HG03066 (cell line): ENCODE measurements around the gene SLC6A2.
"Not testable (repeated sequence)": the region's sequence is repeated elsewhere in the genome, so short reads cannot be mapped to it uniquely, and the experiment has no call there.

ENCODE experiments used
- ATAC-seq: cut with Tn5 transposase; IDR thresholded peaks from one replicate; pipeline ENCODE4 v1.9.1; 2021; ENCODE audit warnings: low read depth; ENCODE audit not compliant: unreplicated experiment

SLC6A2 gene

GRCh38 chr16:55655897-55656681 is at the start of gene SLC6A2:
Gene SLC6A2 (plus strand): TSS chr16:55655988. CDS start chr16:55656695, 707 bp downstream.
- ATAC-seq: no peak

GRCh38 chr16:55613613-55614335 is 42.0 kb upstream of the SLC6A2 start:
- no peak for ATAC-seq

GRCh38 chr16:55615071-55615470 is 40.7 kb upstream of the SLC6A2 start:
- no peak for ATAC-seq

GRCh38 chr16:55615670-55616069 is 40.1 kb upstream of the SLC6A2 start:
- not testable (repeated sequence) for ATAC-seq

- ATAC-seq: no peak
These were observed 34.0 kb upstream of the SLC6A2 start for GRCh38 chr16:55621771-55622170.

GRCh38 chr16:55622272-55622671 is 33.5 kb upstream of the SLC6A2 start:
- ATAC-seq: no peak

GRCh38 chr16:55622930-55623561 is 32.7 kb upstream of the SLC6A2 start:
- ATAC-seq: no peak

- no peak for ATAC-seq
These were observed 32.1 kb upstream of the SLC6A2 start for GRCh38 chr16:55623640-55624039.

GRCh38 chr16:55624696-55625095 is 31.1 kb upstream of the SLC6A2 start:
- no peak for ATAC-seq

- no peak for ATAC-seq
These were observed 29.9 kb upstream of the SLC6A2 start for GRCh38 chr16:55625843-55626242.

GRCh38 chr16:55628306-55628968 is 27.4 kb upstream of the SLC6A2 start:
- ATAC-seq: no peak

- no peak for ATAC-seq
These were observed 25.0 kb upstream of the SLC6A2 start for GRCh38 chr16:55630774-55631173.

GRCh38 chr16:55632259-55632658 is 23.5 kb upstream of the SLC6A2 start:
- no peak for ATAC-seq

- no peak for ATAC-seq
These were observed 21.6 kb upstream of the SLC6A2 start for GRCh38 chr16:55634193-55634592.

GRCh38 chr16:55638256-55638655 is 17.5 kb upstream of the SLC6A2 start:
- no peak for ATAC-seq

GRCh38 chr16:55640701-55641327 is 15.0 kb upstream of the SLC6A2 start:
- ATAC-seq: no peak

GRCh38 chr16:55641430-55642056 is 14.2 kb upstream of the SLC6A2 start:
- no peak for ATAC-seq

GRCh38 chr16:55642611-55643010 is 13.2 kb upstream of the SLC6A2 start:
- no peak for ATAC-seq

GRCh38 chr16:55643161-55643970 is 12.4 kb upstream of the SLC6A2 start:
- no peak for ATAC-seq
